ENCODE results near the gene CACNA1H.

CACNA1H gene

DNA sequence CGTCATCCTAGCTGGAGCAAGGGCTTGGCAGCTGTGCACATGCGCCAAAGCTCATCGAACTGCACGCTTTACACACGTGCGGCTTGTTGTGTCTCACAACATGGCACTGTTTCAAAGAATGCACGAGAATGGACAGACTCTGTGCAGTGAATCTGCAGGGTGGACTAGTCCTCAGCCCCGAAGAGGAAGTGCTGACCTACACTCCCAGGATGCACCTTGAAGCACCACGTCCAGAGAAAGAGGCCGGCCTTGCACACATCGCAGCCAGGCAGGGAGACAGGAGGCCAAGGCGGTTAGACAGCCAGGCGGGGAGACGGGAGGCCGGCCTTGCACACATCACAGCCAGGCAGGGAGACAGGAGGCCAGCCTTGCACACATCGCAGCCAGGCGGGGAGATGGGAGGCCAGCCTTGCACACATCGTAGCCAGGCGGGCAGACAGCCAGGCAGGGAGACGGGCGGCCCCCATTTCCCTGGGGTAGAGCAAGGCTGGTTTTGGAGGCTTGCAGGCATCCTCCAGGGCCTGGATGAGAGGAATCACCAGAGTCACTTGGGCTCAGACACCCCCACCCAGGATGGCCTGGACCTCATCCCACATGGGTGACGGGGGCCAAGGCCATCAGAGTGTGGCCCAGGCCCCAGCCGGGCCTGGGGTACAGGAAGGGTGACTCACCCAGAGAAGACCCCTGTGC, 9.0 kb upstream of the CACNA1H start:
- DNase-seq, result no peak

DNA sequence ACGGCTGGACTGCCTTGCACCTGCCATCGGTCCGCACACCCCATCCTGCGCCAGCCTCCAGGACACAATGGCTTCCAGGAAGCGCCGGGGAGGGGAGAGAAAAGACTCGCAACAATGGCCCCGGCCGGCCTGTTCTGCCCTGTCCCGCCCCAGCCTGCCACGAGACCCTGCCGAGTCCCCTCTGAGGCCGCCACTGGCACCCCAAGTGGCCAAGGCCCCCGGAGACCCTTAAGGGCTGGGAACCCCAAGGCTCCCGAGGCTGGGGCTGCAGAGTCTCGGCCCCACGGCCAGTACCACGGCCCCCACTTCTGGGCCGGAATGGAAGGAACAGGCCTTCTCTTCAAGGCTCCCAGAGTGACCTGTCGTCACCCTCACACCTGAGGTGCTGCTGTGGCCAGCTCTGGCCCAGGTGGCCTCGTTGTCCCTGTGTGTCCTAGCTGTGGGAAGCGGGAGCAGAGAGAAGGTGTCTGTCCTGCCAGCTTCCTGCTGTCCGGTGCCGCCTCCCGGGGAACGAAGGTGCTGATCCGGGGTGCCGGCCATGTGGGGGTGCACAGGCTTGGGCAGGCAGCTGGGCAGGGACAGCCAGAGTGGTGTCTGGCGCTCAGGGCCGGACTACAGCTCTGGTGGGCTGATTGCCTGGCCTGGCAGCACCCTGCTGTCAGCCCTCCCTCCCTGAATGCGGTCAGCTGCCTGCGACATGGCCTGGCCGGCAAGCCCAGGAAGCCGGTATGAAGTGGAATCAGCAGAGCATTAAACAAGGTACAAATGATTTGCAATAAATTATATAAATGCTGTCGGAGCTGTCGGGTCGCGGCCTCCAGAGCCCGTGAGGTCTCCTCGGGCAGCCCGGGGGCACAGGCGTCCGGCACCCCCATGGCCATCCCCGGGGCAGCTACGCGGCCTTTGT, 8.2 kb upstream of the CACNA1H start:
- DNase-seq, result no peak

DNA sequence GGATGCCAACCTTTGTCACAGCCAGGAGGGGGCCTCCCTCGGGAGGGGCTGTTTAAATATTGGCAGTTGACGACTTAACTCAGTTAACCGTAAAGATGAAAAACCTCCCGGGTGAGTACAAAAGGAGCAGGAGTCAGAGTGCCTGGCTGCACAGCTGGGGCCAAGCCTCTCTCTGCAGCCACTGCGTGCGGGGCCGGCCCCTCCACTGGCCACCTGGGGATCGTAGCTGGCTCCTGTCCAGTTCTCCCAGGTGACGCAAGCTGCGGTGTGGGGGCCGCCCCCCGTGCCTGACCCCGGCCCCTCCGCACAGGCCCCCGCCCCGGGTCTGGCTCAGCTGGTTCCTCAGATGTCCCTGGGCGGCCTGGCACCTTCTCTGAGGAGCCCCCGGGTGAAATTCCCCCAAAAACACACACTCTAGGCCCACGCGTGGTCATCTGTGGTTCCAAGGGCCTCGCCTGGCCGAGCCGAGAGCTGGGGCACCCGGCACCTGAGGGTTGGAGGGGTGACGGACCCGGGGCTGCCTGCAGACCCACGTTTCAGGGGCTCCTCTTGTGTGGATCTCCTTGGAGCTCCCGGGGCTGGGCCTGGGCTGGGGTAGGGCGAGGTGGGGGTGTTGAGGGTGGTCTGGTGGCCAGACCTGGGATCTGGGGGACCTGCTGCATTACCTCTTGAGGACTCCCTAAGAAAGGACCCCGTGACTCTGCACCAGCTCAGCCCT, 7.4 kb upstream of the CACNA1H start:
- no peak for DNase-seq

DNA sequence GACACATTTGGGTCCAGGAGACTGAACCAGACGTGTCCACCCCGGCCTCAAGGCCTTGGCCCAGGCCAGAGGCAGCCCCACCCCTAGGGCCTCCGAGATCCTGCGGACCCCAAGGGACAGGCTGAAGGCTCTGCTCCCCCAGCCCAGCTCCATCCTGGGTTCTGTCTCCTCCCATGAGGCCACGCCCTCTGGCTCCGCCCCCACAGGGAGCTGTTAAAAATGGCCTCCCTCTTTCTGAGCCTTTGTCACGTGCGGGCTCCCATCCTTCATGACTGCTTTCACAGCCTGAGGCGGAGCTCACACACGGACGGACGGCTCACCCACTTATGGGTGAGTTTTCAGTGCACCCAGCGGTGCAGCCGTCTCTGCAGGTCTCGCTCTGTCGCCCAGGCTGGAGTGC, 6.5 kb upstream of the CACNA1H start:
- no peak for DNase-seq

DNA sequence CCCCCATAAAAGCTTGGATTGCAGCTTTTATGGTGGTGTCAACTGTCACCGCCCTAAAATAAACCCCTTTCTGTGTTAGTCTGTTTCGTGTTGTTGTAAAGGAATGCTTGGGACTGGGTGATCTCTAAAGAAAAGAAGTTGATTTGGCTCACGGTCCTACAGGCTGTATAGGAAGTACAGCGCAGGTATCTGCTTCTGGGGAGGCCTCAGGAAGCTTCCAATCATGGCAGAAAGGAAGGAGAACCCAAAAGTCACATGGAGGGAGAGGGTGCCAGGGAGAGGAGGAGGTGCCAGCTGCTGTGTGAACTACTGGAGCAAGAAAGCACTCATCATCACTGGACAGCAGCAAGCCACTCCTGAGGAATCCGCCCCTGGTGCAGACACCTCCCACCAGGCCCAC, 5.9 kb upstream of the CACNA1H start:
- no peak for DNase-seq

DNA sequence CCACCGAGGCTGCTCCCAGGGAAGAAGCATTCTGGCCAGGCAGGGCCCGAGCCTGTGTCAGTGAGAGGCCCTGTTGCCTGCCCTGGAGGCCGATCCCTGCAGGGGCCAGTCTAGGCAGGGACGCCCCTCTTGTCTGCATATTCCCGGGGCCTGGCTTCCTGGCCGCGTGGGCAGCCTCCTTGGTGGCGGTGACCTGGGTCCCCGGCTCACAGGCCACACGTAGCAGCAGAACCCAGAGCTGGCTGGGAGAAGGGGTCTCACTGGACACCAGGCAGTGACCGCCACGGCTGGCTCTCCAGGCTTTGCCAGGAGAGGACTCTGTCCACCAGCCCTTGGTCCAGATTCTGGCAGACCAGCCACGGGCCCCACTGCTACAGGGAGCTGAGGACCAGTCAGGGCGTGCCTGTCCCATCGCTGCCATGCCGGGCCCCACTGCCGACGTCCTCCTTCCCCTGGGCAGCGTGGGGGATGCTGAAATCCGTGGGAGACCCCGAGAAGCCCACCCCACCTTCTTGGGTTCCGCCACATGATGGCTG, 3.7 kb upstream of the CACNA1H start:
- DNase-seq, result no peak

DNA sequence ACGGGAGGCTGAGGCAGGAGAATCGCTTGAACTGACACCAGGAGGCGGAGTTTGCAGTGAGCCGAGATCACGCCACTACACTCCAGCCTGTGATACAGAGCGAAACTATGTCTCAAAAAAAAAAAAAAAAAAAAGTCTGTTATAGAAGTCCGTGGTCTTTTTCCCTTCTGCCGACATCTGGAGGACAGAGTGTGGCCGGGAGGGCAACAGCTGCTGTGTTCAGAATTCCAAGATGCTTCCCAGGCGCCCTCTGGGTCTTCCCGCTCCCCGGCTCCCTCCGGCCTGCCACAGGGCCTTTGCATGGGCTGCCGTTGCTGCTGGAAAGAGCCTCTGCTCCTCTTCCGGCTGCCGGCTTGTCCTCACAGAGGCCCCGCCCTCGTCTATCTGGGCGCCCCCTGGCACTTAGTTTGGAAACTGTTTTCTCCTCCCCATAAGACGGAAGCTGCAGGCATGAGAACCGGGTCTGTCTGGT, 2.4 kb upstream of the CACNA1H start:
- DNase-seq, result no peak

DNA sequence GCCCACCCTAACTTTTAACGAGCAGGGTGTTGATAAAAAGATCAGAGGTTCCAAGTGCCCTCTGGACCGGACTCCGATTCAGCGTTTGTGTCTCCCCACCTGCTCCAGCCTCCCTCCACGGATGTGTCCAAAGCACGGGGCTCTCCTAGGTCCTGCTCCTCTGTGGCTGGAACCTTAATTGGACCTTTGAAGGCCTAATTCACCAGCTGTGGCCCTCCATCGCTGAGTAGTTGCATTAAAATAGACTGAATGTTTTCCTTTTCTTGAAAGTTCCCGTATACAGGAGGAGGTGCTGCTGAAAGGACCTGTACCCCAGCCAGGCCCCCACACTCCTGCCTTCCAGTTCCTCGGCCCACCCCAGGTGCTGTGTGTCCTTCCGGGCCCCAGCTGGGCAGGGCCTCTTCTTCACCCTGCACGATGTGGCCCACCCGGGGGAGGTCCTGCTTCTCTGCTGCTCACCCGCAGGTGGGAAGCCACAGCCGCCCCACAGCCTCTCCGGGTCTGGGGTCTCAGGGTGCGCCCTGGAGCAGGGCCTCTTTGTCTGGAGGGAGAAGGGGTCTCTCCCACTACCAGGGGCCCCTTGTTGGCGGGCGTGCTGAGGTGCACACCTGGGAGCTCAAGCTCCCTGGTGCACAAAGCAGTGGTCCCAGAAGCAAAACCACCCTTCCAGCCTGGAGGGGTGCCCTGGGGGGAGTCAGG, 1.3 kb upstream of the CACNA1H start:
- no peak for DNase-seq

DNA sequence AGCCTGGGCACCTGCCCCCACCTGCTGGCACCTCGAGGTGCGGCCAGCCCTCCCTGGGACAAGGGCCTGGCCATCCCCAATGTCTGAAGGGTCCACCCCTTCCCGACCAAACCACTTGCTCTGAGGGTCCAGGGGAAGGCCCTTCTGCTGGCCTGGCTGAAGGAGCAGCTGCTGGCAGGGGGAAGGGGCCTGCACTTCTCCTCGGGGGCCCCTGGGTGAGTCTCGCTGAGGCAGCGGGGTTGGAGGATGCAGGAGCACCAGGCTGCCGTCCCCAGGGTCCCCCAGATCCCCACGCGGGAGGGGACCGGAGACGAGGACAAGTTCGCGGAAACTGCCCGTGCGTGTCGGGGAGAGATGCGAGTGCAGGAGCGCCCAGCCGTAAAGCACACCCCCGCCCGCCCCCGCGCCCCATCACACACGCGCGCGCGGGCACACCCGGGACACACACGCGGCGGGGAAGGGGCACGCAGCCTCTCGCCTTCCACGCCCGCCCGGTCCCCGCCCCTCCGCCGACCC, 725 bp upstream of the CACNA1H start:
- DNase-seq, result no peak

DNA sequence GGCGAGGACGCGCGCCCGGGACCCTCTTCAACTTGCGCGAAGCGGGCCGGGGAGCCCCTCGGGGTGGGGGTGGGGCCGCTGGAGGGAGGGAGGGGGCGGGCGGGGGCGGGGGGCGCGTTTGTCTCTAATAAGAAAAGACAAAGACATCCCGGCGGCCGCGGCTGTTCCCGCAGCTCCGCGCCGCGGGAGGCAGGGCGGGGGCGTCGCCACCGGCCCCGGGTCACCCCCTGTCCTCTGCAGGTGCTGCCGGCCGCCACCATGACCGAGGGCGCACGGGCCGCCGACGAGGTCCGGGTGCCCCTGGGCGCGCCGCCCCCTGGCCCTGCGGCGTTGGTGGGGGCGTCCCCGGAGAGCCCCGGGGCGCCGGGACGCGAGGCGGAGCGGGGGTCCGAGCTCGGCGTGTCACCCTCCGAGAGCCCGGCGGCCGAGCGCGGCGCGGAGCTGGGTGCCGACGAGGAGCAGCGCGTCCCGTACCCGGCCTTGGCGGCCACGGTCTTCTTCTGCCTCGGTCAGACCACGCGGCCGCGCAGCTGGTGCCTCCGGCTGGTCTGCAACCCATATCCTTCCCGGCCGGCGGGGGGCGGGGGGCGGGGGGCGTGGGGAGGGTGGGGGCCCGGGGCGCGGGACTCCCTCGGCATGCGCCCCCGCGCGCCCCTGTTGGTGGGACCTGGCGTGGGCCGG, 714 bp downstream of the CACNA1H start:
- DNase-seq, result no peak

DNA sequence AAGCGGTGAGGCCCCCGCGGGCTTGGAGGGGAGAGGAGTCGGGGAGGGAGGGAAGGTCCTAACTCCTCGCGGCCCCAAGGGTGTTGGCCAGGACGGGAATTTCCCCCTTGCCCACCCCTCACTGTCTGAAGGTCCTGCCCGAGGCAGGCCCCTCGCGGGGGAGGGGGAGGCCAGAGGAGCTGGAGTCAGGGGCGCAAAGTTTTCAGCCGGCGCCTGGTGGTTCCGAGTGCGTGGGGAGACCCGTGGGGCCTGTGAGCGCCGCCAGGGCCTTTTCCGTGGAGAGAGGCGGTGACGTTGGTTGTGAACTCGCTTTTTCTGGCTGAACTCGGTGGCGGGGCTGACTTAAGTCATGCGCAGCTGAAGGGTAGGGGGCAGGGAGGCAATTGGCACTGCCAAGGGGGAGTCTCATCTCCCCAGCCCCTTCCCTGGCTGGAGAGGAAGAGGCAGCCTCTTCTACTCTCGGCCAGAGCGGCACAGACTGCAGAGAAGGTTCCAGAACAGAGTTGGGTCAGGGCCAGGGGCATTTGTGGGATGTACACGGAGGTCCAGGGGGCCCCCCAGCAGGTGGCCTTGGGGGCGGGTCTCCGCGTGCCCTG, 1.5 kb downstream of the CACNA1H start:
- DNase-seq, result no peak

DNA sequence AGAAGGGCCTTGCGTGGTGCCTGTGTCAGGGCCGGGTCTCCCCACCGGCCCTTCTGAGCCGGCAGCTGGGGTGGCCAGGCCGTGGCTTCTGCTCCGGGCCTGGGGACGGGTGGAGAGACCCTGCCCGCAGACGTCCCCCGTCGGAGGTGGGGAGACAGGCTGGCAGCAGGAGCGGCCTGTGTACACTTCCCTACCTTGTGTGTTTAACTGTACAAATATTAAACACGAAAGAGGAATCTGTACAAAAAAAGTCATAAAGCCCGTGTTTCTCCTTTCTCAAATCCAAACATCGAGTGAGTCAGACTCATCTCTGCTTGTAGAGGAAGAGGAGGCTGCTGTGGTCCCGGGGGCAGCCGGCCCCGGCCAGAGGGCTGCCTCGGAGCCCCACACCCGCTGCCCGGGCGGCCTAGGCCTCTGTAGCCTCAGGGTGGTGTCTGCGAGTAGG, 2.0 kb downstream of the CACNA1H start:
- DNase-seq, result no peak

DNA sequence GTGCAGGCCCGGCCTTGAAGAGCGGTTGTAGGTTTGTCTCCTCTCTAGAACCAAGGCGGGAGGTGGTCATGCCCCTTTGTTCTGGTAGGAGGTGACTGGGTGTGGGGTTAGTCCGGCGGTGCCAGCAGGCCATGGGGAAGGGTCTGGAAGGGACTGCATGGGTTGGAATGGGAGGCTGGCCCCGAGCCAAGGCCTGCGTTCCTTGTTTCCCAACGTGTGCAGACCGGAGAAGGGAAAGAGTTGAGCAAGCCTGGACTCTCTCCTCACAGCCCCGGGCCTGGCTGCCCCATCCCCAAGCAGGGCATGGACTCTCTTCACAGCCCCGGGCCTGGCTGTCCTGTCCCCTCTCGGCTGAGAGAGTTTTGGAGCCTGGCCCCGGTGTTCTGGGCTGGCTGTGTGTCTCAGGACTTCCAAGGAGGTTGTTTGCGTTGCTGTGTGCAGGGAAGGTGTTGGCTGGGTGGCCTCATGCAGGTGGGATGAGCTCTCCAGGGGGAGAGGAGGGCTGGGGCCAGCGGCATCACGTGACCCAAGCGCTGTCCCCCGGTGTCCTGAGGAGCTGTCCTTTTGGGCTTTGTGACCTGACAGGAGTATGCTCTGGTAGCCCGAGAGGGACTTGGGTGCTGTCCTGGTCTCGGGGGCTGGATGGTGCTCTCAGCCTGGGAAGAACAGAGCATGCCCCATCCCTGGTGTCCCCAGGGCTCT, 2.6 kb downstream of the CACNA1H start:
- no peak for DNase-seq

DNA sequence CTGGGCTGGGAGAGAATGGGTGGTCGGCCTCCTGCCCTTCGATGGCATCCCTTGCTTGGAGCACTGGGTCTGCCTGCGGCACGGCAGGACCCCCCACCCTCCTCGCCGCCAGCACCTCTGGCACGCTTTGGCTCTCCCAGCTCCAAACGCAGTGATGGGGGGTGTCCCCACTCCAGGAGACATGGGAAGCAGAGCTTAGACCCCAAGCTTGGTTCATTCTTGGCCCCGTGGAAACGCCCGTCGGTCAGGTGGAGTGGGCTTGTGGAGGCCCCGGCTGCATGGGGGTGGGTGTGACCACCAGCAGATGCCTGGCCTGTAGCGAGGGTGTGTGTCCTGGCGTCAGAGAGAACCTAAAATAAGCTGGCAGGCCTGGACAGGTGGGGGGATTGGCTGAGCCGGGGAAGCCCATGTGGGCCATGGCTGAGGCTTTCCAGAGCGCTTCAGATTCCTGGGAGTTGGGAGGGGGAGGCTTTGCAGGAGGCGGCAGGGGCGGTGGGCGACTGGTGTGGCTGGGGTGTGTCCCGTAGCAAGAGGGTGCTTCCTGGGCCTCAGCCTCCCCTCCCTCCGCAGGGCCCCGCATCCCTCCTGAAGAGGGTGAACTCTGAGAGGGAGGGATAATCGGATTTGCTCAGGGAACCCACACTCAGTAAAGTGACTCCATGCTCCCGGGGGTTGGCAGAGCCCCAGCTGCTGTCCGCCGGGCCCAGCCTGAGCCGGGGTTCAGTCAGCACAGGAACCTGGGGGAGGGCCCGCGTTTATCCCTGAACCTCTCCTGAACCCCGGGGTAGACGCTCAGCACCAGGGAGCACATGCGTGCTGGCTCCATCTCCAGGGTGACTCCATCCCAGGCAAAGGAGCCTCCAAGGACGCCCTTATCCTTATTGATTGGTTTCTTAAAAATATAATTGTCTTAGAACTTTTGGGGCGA, 3.4 kb downstream of the CACNA1H start:
- DNase-seq, result no peak

DNA sequence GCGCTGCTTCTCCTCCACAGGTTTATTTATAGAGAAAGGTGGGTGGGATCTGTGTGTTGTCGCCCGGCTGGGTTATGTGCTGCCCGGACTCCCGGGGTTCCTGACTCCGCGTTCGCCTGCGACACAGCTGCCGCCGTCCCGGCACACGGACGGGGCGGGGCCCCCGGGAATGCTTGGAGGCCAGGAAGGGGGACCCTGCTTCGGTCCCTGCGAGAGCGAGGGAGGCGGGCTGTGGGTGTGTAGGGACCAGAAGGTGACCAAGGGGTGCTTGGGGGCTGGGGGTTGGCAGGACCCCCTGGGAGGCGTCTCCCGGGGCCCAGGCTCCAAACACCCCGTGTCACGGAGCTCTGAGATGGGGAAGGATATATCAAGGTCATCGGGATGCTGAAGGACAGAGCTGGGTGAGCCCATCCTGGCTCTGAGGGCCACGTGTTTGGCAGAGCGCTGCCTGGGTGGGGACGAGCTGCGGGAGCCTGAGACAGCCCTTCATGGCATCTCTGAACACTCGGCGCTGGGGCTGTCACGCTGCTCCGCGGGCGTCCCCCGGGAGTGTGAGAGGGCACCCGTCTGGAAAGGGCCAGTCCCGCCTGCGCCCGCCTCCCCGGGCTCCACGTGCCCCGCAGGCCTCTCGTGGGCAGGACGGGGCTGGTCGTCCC, 4.2 kb downstream of the CACNA1H start:
- DNase-seq, result no peak

DNA sequence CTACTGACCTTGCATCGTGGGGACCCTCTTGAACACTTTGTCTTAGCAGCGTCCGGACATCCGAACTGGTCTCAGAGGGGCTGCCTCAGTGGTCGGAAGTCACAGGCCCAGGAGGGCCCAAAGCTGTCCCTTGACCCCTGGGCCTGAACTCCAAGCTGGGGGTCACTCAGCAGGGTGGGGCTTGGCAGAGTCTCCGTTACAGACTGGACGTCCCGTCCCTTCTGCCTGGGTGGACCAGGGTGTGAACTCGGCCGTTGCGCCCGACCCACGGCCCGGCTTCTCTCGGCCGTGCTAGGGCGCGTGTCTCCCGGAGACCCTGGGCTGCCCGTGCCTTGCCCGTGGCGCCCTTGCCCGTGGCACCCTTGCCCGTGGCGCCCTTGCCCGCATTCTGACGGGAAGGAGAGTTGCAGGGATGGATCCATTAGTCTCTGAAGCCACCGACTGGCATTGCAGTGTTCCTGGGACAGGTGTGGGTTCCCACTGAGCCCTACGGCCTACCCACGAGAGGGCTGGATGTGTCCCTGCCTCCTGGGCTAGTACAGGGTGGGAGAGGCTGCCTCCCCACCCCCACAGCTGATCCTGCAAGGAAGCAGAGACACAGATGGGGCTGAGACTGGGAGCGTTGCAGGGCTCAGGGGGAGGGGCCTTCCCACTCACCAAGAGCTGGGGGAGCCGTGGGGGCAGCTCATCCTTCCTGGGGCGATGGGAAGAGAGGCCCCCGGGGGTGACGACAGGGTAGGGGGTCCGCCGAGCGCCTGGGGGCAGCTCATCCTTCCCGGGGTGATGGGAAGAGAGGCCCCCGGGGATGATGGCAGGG, 4.9 kb downstream of the CACNA1H start:
- no peak for DNase-seq

DNA sequence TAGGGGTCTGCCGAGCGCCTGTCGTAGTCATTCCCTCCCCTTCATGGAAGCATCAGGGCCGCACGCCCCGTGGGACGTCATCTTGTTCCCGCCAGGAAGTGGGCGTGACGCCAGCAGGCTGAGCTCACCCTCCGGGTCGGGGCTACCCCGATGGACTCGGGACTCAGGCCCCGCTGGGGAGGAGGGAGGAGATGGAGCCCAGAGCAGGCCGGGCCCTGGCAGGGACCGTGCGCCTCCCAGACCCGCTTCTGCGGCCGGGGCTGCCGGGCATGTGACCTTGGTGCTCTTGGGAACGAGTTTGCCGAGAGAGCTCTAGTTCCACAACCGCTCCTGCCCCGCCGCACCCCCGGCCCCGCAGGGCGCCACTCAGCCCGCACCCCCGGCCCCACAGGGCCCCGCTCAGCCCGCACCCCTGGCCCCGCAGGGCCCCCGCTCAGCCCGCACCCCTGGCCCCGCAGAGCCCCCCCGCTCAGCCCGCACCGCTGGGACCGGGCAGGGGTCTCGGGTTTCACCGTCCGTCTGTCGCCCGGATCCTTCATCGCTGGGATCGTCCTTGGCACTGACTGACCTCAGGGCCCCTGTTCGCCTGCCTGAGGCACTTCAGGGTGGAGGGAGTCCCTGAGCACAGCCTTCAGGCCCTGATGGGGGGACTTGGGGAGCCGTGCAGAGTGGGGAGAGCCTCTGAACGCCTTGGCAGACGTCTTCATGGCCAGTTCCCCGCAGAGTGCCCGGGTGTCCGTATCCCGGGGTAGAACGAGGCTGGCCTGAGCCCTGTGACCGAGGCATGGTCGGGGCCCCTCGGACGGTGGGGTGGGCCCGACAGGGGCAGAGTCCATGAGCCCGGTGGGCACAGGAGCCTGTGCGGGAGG, 5.8 kb downstream of the CACNA1H start:
- no peak for DNase-seq
